ENCODE results near the gene CTNNA2. TPM values are rescaled to one million over a fixed set of nuclear protein-coding genes. Genes with fewer than 3 reads are reported as not detected.

The CTNNA2 gene
- total and polyA plus RNA-seq, 2 of the 8 experiments (the other 6 are each of a cell fraction or from before 2014, with no cell fraction given) = 3.9 to 9.0 TPM

GRCh38 chr2:79729532-79729931 lies 216.7 kb downstream of the CTNNA2 start:
- H3K9me3 ChIP-seq (ENCODE audit: insufficient read depth in 2 of 2, low read depth in 1 of 2, low read length in 1 of 2) = no peaks in the 10 kb centered on the region
- no peaks in the 10 kb centered on the region for H4K20me1 ChIP-seq (replicated peaks in 1 of 2; ENCODE audit: control insufficient read depth in 1 of 2, insufficient read depth in 2 of 2, low read length in 2 of 2)
- no peak overlapping the region for H4K8ac ChIP-seq (ENCODE audit: extremely low read depth, insufficient read depth, low read length)
- H2BK12ac ChIP-seq (ENCODE audit: low read depth, low read length) = no peak overlapping the region
- TF ChIP-seq CTCF (IDR thresholded peaks at IDR 0.05; ENCODE audit: control extremely low read depth in 1 of 3, insufficient read depth in 1 of 3, low read depth in 1 of 3, low read length in 3 of 3) (no peak), SP1 (IDR thresholded peaks at IDR 0.05; ENCODE audit: low read depth, low read length) (no peak), CEBPB (IDR thresholded peaks at IDR 0.05; ENCODE audit: low read depth, low read length) (no peak), POU5F1 (IDR thresholded peaks at IDR 0.05; ENCODE audit: low read depth, low read length) (no peak), CHD2 (IDR thresholded peaks at IDR 0.05; ENCODE audit: low read length) (no peak), EP300 (IDR thresholded peaks at IDR 0.05; ENCODE audit: borderline replicate concordance in 1 of 2, low read depth in 2 of 2, low read length in 2 of 2) (no peak), MAX (IDR thresholded peaks at IDR 0.05) (no peak)
- FAIRE-seq (no peak), DNase-seq (ENCODE audit: low read depth in 1 of 2, low spot score in 2 of 2) (no peak)
- H3K27ac ChIP-seq (ENCODE audit: low read depth, low read length) = no peak overlapping the region
- 84% methylated on average over 1 of the region's 1 CpG; no CpG with 5 or more reads in 1 of the 2 experiments for WGBS, 2 experiments (ENCODE audit: extremely low coverage in 1 of 2, insufficient coverage in 1 of 2, insufficient read length in 1 of 2, insufficient replicate concordance in 2 of 2, low coverage in 1 of 2, low lambda C conversion rate in 2 of 2, missing lambda C conversion rate in 1 of 2)
- no peak overlapping the region for H3K23ac ChIP-seq (ENCODE audit: insufficient read length)
- H4K5ac ChIP-seq (ENCODE audit: insufficient read length, low read depth, low read length) = no peak overlapping the region
- H2BK15ac ChIP-seq (ENCODE audit: low read length) = no peak overlapping the region
- H3K36me3 ChIP-seq (ENCODE audit: control insufficient read depth in 2 of 4, insufficient read depth in 4 of 4, low read length in 3 of 4) = no peaks in the 10 kb centered on the region
- H2AFZ ChIP-seq (ENCODE audit: low read length) = no peak overlapping the region
- H3K27me3 ChIP-seq (replicated peaks in 1 of 4; ENCODE audit: control insufficient read depth in 3 of 4, extremely low read depth in 1 of 4, insufficient read depth in 3 of 4, low read length in 3 of 4) = no peaks in the 10 kb centered on the region
- no peak overlapping the region for H2BK20ac ChIP-seq (ENCODE audit: low read length)
- no peak overlapping the region for H3K14ac ChIP-seq (ENCODE audit: insufficient read length)
- no peak overlapping the region for H2BK120ac ChIP-seq (replicated peaks; ENCODE audit: low read depth, low read length)
- POLR2A ChIA-PET (ENCODE audit: partially characterized antibody) = no interaction called here
- H3K18ac ChIP-seq (ENCODE audit: extremely low read depth, low read length) = no peak overlapping the region
- H2BK5ac ChIP-seq (ENCODE audit: low read depth, low read length) = no peak overlapping the region
- no peak overlapping the region for H2AK5ac ChIP-seq (ENCODE audit: low read depth, low read length)
- no peaks in the 10 kb centered on the region for H3K79me2 ChIP-seq (ENCODE audit: control insufficient read depth in 1 of 2, insufficient read depth in 2 of 2, low read length in 2 of 2)
- CTCF ChIA-PET (ENCODE audit: partially characterized antibody) = interaction anchor here (1.0 to 1.2 kb wide), 2 partner anchors 9 to 60 kb away, joined by 3 read pairs; no protein-coding TSS in a partner anchor
- no peak overlapping the region for H3K4me3 ChIP-seq (ENCODE audit: extremely low read depth in 1 of 4, insufficient read depth in 2 of 4, low read depth in 3 of 4, low read length in 4 of 4)
- no peaks in the 10 kb centered on the region for H3K79me1 ChIP-seq (ENCODE audit: low read depth, low read length)
- no peaks in the 10 kb centered on the region for H3K23me2 ChIP-seq (ENCODE audit: low read depth, low read length)
- H3K4me1 ChIP-seq (replicated peaks in 1 of 4; ENCODE audit: control insufficient read depth in 3 of 4, insufficient read depth in 4 of 4, low read length in 3 of 4) = no peaks in the 10 kb centered on the region
- H3K4me2 ChIP-seq (ENCODE audit: insufficient read depth in 1 of 2, low read depth in 2 of 2, low read length in 2 of 2) = no peak overlapping the region
- H4K91ac ChIP-seq (replicated peaks; ENCODE audit: insufficient read length, low read length) = no peak overlapping the region
- no peak overlapping the region for H3K9ac ChIP-seq (replicated peaks in 1 of 4; ENCODE audit: extremely low read depth in 1 of 4, low read depth in 3 of 4, low read length in 3 of 4)
- no peak overlapping the region for H3K4ac ChIP-seq (replicated peaks; ENCODE audit: insufficient read length, low read depth, low read length)
- no peak overlapping the region for H3K56ac ChIP-seq (replicated peaks; ENCODE audit: insufficient read length, low read depth, low read length)

All from H1 (cell line).